Right ventricle myocardium inferior (tissue), 1 donor: Measurements from ENCODE around the gene CABS1. TPM values are rescaled to one million over a fixed set of nuclear protein-coding genes. Genes with fewer than 3 reads are reported as not detected.

Experiments used
- ATAC-seq: fragments of 200-7000 bp; cut with Tn5 transposase; one replicate; pipeline ENCODE4 v1.9.1; 2020; ENCODE audit warnings: mild to moderate bottlenecking, moderate library complexity
- DNase-seq: peaks from one replicate; pipeline ENCODE4 v3.0.0; 2021; ENCODE audit errors: missing footprints
- intact Hi-C: fragments of 100-400 bp; cut with DNase I; formaldehyde crosslinking; loops from one replicate; pipeline ENCODE4 v1.11.0; 2022
- long read RNA-seq: library from polyadenylated mRNA; unstranded; transcript quantifications from one replicate; pipeline ENCODE4 v2.0.0, GENCODE V29; 2021
- total RNA-seq: library from RNA; stranded (reverse); fragmentation: NEBNext Ultra II Directional; extraction: Animal tissue kit (Norgen Biotek cat#: 25700); gene quantifications from one replicate; pipeline ENCODE4 v1.2.1, GENCODE V29; 2021
- donor health status: DM: no; HTN: yes; CAD: no; lungs with severe emphysema.

Gene CABS1
- not detected for total RNA-seq
- long read RNA-seq: 0 reads

DNA sequence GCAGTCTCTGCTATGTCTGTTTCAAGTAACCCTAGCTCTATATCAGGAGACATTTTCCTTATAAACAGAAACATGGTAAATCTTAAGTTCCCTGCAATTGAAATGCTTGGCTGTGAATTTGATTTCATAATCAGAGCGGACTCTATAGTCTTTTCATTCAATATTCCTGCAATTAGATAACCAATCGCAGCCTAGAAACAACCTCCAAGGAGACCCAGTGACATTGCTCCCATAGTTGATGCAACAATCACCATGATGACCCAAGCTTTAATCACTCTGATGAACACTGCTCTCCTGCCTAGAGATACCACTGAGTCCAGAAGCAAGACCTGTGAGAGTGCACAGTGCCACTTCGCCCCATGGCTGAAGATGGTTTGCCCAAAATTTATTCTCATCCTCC is at the start of gene CABS1:
Gene CABS1, plus strand, starts transcription at position 301 of the 400 bp plus-strand sequence. Its CDS starts 59 bp downstream, at position 360.
- DNase-seq (no peak), ATAC-seq (no peak)
- intact Hi-C loops: no loop called here

DNA sequence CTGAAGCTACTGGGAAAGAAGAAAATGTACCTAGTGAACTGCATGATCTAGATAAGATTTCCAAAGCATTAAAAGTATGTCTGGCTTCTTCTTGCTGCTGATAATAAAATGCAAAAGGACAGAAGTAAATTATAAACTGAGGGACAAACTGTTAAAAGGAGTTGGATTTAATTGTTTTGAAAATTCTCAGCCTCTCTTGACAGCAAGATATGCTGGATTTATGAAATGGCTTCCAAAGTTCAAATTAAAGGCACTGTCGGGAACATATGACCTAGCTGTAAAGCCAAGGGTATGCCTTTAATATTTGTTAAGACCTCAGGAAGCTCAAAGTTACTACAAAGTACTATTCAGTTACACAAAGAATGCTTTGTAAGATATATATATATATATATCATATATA is 46.1 kb upstream of the CABS1 start:
- DNase-seq: no peak
- no peak for ATAC-seq
- intact Hi-C loops: no loop called here

DNA sequence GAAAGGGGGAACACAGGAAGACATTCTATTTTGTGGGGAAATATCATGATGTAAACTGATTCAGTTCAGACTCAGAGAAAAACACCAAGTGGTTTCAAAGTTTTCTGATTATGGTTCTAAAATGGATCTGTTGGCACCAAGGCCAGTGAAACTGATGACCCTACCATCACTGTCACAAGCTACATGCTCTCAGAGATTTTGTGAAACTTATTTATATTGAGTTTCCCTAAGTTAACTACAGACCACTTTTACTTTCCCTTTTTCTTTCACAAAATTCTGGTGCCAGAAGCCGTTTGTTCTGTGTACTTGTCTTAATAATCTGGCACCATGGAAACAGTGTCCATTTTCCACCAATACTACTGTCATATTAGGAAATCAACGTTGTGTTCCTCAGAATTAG is 43.4 kb upstream of the CABS1 start:
- intact Hi-C loops: no loop called here
- DNase-seq (no peak), ATAC-seq (no peak)

DNA sequence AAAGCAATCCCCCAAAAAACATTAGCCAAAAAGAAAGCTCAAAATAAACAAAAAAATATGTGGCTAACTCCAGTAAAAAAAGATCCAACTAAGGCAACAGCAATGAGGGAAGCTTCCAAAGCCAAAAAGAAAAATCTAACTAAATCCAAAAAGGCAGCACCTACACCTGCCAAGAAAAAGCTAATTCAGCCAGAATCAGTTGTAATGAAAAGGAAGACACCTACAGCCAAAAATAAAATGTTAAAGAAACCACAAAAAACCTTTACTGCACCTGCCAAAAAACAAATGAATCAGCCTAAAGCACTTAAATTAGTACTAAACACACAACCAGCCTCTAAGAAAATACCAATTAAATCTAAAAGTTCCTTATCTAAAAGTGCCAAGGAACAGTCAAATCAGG is 37.2 kb upstream of the CABS1 start:
- no peak for ATAC-seq
- no peak for DNase-seq
- intact Hi-C loops: no loop called here

DNA sequence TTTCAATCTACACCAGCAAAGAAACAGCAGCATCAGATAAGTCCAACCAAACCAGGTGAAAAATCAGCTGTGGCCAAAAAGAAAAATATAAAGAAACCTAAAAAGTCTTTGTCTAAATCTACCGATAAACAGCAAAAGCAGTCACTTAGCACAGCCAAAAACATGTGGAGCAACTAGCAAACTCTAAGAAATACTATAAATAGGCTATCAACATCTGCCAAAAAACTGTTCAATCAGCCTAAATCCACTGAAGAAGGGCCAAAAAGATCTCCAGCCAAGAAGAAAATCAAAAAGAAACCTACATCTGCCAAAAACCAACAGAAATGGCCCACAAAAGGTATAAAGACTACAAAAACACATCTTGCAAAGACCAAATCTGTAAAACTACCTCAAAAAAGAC is 36.7 kb upstream of the CABS1 start:
- ATAC-seq: no peak
- intact Hi-C loops: no loop called here
- no peak for DNase-seq

GRCh38 chr4:70299643-70300042 is 35.1 kb upstream of the CABS1 start:
- ATAC-seq (no peak), DNase-seq (no peak)
- intact Hi-C loops: no loop called here

GRCh38 chr4:70300215-70300614 is 34.6 kb upstream of the CABS1 start:
- intact Hi-C loops: no loop called here
- DNase-seq (no peak), ATAC-seq (no peak)

DNA sequence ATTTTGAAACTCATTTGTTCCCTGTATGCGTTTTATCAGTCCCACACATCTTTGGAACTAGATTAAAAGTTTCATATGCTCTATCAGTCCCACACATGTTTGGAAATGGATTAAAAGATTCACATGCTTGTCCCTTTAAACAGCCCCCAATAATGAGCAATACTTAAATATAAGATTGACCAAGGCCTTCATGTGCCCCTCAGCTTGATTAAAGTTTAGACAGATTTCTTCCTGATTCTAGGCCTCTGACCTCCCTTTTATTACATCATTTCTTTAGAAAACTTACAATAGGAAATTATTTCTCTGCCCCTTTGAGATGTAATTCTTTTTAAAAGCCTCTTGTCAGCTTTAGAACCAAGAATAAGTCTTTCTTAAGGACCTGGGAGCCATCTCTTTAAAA is 31.7 kb upstream of the CABS1 start:
- ATAC-seq (no peak), DNase-seq (no peak)
- intact Hi-C loops: no loop called here

- intact Hi-C loops: no loop called here
- no peak for DNase-seq
- no peak for ATAC-seq
These were observed 29.2 kb upstream of the CABS1 start for GRCh38 chr4:70305601-70306000.

DNA sequence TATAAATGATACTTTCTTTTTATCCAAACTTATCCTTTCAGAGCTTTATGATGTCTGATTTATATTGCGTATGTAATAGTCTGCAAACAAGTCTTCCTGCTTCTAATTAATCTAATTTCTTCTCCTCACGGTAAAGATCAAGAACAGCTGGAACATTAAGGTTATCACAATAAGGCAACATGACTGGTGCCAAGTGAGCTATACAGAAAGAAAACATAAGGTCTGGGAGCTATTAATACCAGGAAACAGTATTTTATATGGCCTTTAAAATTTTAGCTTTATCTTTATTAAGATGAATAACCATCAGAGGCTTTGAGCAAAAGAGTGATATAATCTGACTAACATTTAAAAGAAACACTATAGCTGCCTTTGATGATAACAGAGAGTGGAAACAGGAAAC is 28.7 kb upstream of the CABS1 start:
- intact Hi-C loops: no loop called here
- ATAC-seq (no peak), DNase-seq (no peak)

GRCh38 chr4:70313736-70314135 is 21.0 kb upstream of the CABS1 start:
- intact Hi-C loops: no loop called here
- no peak for ATAC-seq
- no peak for DNase-seq

DNA sequence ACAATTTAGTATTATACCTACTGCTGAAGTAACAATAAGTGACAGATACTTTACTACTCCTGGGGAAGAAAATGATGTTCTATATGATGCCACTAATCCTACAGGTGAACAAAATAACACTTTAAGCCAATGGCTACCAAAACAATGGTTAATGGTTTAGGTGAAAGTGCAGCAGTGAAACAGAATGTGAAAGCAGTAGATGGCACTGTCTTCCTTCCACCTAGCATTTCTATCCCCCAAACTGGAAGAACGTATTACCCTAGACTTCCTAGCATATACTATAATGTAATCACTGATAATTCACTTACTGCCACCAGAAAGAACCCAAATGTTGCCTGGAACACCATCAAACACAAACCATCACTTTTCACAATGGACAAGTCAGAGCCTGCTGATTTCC is 18.9 kb upstream of the CABS1 start:
- DNase-seq (no peak), ATAC-seq (no peak)
- intact Hi-C loops: no loop called here

GRCh38 chr4:70326052-70326451 is 8.7 kb upstream of the CABS1 start:
- DNase-seq: no peak
- intact Hi-C loops: no loop called here
- no peak for ATAC-seq

GRCh38 chr4:70336043-70336442 is 1.3 kb downstream of the CABS1 start:
- ATAC-seq (no peak), DNase-seq (no peak)
- intact Hi-C loops: no loop called here

- intact Hi-C loops: no loop called here
- DNase-seq (no peak), ATAC-seq (no peak)
These were observed 3.2 kb downstream of the CABS1 start for GRCh38 chr4:70337886-70338420.

DNA sequence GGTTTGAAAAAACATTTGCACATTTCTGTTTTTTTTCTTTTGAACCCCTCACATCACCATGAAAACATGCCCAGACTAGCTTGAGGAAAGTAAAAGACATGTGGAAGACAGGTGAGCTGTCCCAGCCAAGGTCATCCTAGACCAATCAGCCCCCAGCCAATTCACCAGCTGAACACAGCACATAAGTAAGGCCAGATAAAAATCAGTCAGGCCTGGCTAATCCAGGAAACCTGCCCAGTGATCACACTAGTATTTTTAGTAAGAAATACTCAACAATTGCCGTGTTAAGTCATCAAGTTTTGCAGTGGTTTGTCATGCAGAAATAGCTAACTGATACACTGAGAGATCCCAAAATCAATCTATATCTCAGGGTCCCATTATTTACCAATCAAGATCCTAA is 21.4 kb downstream of the CABS1 start:
- ATAC-seq: no peak
- no peak for DNase-seq

GRCh38 chr4:70359115-70359661 is 24.4 kb downstream of the CABS1 start:
- intact Hi-C loops: no loop called here
- ATAC-seq (no peak), DNase-seq (no peak)

More for the DNA sequence above, 21.4 kb downstream of the CABS1 start:
- intact Hi-C loops: no loop called here

- DNase-seq (no peak), ATAC-seq (no peak)
- intact Hi-C loops: no loop called here
These were observed 25.7 kb downstream of the CABS1 start, which contains the start of gene SMR3A for GRCh38 chr4:70360460-70360859. SMR3A (plus strand) TSS chr4:70360760; CDS start chr4:70362116, 1,356 bp downstream.

- ATAC-seq (no peak), DNase-seq (no peak)
- intact Hi-C loops: no loop called here
These were observed 29.2 kb downstream of the CABS1 start for GRCh38 chr4:70364002-70364401.

DNA sequence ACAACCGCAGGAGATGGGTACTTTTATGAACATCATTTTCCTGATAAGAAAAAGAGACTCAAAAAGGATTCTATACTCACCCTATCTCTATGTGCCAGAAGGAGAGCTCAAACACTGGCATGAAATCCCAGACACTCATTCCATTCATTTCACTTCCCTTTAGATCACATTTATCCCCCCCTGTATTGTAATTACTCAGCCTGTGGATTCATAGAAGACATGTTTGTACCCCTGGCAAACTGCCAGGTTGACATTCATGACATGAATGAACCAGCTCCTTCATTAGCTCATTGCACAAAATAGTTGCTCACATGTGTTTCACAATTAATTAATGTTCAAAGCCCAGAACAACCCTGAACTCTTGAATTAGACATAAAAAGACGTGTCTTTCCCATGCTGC is 30.7 kb downstream of the CABS1 start:
- no peak for DNase-seq
- ATAC-seq: no peak

DNA sequence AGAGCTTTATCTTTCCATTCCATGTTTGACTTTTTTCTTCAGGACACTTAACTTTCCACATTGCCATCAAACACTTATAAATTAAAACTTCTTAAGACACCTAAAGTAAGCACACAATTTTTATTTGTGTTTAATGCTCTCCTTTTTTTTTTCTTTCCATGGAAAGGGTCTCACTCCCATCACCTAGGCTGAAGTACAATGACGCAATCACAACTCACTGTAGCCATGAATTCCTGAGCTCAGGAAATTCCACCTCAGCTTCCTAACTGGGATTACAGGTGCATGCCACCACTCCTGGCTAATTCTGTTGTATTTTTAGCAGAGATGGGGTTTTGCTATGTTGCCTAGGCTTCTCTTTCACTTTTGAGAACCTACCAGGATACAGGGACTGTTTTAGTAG is 33.0 kb downstream of the CABS1 start:
- no peak for DNase-seq
- no peak for ATAC-seq
- intact Hi-C loops: no loop called here

More for the DNA sequence above, 30.7 kb downstream of the CABS1 start:
- intact Hi-C loops: no loop called here
